RKO (cell line): ENCODE measurements around the gene RNF182.
"Not testable (repeated sequence)": the region's sequence is repeated elsewhere in the genome, so short reads cannot be mapped to it uniquely, and the experiment has no call there.

Source experiments
- DNase-seq: peaks from one replicate; pipeline ENCODE4 v3.0.0-alpha.2; 2016; ENCODE audit warnings: low spot score

Gene RNF182

DNA sequence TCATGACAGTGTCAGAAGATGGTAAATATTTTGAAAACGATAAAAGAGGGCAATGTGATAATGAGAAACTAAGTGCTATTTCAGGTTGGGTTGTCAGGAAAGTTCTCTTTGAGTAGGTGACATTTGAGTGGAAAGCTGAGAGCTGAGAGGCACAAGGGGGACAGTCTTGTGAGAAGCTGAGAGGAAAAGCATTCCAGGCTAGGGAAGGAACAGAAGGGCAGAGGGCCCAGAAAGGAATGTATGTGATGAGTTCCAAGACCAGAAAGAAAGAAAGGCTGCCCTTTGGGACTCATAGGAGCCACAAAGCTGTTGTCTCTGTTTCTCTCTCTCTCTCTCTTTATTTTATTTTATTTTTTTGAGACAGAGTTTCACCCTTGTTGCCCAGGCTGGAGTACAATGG is 7.6 kb upstream of the RNF182 start:
- DNase-seq = no peak

DNA sequence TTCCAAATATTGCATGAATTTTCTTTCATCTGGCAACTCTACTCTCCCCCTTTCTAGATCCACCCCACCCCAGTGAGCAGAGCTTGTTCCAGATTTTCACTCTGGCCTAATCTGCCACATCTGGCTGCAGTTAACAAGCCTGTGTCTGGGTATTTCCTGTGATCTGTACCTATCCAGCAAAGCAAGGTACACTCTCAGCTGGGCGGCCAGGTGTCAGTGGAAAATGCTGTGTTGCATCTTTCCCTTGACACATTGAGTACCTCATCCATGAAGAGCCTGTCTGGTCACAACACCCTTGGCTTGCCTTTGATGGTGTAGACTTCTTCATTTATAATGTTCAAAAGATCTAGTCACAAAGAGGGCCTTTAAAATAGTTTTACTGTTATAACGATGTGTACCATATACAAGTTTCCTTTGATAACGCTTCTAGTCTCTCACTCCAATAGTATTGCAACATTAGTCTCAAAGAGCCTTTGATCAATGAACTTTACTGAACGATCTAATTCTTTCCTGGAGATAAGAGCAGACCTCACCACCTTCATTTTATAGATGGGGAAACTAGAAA is 6.0 kb upstream of the RNF182 start:
- no peak for DNase-seq

DNA sequence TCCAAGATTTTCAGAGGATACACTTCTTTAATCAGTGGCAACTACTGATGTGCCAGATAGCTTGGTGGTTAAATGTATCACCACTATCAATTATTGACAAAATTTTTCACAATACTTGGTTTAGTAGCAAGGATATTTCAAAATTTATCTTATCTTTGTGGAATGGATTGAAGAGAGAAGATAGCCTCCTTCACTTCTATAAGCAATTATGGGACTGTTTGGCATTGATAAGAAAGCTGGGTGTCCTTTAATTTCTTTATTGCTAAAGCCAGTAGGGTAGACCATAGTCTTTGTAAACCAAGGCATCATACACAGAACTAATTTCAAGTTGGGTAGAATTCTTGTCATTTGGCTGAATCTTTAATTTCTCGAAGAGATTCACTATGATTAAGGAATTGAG is 4.9 kb upstream of the RNF182 start:
- no peak for DNase-seq

DNA sequence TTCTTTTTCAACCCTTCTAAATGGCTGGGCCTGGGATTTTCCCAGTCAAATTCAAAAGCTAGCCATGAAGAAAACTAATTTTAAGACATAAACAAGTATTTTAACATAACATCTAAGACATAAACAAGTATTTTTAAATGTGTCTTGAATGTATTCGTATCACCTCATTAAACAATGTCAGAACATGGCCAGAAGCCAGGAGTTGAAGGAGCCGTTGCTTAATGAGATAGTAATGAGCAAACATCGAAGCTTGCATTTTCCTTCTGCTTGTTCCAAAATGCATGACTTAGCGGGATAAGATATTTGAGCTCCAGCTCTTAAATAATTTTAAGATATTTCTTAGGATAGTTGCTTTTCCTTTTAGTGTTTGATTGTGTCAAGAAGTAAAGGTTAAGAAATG is 4.2 kb upstream of the RNF182 start:
- no peak for DNase-seq

DNA sequence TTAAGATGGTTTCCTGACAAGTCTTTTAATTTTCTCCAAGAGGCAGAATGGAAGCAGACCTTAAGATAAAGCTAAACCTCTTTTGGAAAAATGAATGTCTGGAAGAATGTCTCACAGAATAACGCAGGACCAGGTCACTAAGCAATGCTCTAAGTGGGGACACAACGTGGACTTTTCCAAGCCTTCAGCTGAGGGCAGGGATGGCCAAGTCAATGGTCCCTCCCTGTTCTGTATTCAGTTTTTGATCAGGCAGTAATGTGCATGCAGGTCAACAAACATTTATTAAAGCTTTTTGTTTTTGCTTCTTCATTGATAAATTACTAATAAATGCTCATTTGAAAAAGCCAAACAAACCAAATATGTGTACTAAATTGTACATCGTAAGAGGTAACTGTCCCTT is 2.0 kb upstream of the RNF182 start:
- DNase-seq = no peak

DNA sequence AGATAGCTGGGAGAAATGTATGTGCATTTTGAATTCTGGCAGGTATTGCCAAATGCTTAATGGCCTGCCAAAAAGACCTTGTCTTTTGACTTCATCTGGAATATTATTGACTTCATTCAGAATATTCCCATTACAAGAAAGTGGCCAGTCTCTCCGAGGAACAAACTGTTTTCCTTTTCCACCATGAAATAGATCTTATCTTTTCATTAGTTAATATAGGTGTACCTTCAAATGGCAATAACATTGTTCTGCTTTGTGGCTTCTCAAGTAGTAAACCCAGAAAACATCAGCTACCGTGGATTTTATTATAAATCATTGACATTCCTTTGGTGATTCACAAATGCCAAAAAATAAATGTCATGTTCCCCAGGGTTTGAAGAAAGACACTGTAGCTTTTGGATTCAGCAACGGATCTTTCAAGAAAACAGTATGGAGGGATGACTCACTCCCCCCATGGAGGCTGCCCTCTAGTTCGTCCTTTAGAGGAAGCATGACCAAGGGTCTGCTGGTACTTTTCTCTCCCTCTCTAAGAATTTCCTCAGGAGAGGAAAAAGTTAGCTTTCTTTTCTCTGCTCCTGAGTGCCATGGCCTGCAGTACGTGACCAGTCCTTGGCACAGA is 1.1 kb upstream of the RNF182 start:
- DNase-seq = no peak

DNA sequence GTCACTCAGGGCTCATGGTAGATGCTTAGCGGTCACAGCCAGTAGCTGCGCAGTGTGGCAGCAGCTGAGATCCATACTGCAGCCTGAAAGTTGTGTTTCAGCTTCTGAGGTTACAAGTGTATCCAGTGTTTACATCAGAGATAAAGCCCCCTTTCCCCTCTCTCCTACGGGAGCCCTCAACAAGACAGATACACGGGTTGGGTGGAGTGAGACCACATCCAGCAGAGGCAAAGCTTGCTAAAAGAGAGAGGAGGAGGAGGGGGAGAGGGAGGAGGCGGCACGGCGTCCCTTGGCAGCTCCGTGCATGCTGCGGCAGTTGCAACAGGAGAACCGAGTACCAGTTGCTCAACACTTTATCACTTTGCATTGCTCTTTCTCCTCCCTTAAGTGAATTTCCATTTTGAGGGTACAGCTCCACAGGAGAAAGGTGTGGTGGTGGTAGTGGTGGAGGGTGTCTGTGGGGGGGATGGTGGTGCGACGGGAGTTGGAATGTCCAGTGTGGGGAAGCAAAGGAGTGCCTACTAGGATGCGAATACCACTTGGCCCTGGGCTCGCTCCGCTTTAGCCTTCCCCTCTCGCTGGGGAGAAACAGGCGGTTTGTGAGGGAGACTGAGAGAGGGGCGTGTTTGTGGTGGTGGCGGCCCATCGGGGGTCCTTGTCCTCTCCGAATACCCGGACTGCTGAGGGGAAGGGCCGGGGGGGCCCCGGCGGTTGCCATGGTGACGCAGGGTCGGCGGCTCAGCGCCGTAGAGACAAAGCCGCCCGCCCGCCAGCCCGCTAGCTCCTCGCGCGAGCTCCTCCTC is 405 bp upstream of the RNF182 start:
- DNase-seq = no peak

DNA sequence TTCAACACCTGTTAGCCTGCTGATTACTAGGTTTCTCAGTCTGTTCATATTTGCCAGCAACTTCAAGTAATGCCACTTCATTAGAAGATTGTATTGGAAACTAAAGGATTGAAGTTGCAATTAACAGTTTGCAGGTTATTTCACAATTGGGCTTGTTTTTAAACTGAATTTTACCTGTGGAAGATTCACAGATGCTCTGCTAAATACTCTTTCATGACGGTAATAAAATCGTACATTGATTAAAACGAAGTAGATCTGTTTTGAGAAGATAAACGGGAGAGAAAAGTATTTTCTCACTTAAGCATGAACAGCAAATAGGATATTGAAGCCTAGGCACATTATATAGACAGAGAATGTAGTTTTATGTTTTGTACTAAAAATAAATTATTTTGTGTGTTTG is 1.6 kb downstream of the RNF182 start:
- DNase-seq = no peak

DNA sequence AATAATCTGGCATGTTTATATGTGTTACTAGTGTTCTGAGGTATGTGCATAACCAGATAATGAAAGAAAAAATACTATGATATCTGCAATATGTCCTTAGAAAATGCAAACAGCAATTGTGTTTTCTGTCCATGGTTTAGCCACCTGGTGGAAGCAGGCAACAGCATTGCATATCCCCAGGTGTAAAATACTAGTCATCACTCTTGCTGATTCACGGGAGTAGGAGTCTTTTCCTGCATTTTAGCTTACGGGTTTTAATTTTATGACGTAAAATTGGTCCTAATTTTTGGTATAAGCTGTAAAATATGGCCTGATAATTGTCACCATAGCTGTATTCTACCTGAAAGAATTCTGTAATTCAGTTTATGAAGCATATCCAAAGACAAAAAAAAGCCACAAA is 2.5 kb downstream of the RNF182 start:
- DNase-seq = no peak

DNA sequence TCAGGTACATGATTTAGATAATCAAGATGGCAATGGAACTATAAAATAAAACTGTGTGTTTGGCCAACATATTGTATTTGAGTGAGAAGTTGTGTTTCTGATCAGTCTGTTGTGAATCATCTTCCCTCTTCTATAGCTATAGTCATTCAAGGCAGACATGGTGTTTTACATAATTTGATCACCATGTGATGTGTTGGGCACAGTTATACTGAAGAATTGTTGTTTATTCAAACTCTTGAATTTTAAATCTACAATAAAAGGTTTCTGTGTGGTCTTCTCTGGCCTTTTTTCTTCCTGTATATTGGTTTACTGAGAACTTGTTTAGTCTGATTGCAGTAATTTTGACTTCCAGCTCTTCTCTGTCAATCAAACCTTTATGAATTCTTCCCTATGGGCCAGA is 4.4 kb downstream of the RNF182 start:
- DNase-seq = no peak

DNA sequence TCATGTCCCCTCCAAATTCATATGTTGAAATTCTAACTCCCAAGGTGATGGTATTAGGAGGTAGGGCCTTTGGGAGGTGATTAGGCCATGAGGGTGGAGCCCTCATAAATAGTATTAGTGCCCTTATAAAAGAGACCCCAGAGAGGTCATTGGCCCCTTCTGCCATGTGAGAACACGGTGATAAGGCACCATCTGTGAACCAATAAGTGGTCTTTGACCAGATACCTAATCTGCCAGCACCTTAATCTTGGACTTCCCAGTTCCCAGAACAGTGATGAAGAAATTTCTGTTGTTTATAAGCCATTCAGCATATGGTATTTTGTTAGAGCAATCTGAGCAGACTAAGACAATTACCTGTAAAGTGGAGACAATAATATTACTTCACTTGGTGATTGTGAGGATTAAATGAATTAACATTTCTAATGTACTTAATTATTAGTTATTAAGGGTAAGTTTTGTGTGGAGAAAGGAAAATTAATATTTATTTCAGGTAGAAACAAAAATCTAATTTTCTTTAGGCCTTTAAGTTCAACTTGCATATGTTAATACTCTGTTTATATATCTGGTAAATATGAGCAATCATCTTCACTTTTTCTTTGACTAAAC is 7.1 kb downstream of the RNF182 start:
- DNase-seq = no peak

DNA sequence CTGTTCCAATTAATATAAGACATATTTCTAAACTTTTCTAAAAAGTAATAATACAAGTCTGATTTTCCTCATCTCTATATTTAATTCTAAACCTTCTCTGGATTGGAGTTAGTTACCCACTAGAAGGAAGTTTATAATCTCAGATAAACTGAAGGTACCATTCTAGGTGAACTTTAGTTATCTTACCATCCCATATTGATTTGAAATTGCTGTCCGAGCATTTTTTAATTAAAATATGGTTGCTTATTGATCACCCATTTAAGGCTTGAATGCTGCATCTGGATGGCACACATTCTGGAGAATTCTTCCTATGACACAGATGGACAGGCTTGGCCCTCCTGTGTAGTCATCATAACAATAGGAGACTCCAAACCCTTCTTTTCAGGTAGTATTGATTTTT is 8.0 kb downstream of the RNF182 start:
- no peak for DNase-seq

DNA sequence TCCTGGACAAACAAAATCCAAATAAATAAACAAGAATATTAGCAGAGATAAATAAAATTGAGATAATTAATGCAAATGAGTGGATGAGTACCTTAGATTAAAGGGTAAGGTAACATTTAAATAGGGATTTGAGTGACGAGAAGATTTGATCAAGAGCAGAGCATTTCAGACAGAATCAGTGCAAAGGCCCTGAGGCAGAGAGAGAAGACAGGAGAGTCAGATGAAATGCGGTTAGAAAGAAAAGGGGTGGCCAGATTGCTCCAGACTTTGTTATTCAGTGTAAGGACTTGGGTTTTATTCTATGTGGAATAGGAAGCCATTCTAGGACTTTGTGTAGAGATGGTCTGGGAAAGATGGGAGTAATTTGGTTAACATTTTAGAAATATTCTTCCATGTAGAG is 10.0 kb downstream of the RNF182 start:
- no peak for DNase-seq

DNA sequence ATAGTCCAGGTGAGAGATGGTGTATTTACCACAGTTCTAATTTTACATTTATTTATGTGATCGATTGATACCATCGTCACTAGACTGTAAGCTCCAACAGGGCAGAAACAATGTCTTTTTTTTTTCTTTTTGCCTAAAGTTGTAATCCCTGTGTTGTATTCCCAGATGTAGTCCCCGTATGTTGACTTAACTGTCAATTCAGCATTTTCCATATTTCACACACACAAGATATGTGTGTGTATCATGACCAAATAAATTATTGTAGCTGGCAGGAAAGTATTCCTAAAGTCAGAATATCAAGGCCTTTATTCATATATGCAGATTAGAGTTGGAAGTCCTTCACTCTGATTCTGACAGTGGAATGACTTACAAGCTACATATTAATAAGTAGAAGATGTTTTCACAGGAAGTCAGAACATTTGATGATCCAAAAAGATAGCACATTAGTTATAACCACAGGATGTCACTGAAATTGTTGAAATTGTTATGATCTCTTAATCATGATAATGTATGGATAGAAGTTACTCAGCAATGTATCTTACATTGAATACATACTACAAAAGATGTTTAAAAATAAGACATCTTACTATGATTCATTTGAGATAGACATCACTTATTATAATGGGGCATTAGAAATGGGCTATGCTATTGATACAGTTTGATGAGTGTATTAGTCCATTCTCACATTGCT is 10.6 kb downstream of the RNF182 start:
- no peak for DNase-seq

DNA sequence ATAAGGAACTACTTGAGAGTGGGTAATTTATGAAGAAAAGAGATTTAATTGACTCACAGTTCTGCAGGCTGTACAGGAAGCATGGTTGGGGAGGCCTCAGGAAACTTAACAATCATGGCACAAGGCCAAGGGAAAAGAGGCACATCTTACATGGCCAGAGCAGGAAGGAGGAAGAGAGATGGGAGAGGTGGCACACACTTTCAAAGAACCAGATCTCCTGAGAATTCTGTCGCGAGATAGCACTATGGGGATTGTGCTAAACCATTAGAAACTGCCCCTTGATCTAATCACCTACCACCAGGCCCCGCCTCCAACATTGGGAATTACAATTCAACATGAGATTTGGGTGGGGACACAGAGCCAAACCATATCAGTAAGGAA is 11.1 kb downstream of the RNF182 start:
- not testable (repeated sequence) for DNase-seq

DNA sequence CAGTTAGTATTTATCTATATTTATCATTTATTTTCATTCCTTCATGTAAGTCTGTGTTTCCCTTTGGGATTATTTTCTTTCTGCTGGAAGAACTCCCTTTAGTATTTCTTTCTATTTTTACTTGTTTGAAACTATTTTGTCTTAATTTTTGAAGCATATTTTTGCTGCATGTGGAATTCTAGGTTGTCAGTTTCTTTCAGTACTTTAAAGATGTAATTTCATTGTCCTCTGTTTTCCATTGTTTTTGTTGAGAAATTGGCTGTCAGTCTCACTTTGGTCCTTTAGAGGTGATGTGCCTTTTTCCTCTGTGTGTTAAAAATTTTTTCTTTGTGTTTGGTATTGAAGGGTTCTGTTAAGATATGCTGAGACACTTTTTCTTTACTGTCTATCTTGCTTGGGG is 17.1 kb downstream of the RNF182 start:
- no peak for DNase-seq

DNA sequence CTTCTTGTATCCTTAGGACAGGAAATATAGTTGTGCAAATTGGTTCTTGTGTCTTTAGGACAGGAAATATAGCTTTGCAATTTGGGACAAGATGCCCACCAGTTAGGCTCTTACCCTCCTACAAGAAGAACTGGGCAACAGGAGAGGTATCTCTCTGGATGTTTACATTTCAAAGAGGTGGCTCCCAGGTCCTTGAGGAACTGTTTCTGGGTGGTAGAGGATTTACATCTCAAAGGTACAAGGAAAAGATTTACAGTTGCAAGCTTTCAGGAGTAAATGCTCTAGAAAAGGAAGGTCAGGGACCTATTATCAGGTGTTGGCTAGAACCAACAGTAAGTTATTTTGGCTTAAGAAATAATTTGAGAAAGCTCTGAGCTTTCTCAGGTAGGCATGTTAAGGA is 19.2 kb downstream of the RNF182 start:
- DNase-seq = no peak

DNA sequence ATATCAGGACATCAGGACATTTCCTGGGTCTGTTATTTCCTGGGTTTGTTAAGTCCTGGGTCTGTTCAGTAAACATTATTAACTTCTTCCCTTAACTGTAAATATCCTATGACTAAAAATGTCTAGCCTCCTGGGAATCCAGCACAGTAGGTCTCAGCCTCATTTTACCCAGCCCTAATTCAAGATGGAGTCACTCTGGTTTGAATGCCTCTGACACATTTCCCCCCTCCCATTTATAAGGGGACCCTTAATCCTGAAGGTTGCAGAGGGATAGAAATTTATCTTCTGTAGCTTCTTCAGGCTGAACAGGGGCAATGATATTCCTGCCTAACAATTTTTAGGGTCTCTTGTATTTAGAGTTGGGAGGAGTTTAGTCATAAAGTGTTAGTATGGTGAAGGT is 21.8 kb downstream of the RNF182 start:
- no peak for DNase-seq

DNA sequence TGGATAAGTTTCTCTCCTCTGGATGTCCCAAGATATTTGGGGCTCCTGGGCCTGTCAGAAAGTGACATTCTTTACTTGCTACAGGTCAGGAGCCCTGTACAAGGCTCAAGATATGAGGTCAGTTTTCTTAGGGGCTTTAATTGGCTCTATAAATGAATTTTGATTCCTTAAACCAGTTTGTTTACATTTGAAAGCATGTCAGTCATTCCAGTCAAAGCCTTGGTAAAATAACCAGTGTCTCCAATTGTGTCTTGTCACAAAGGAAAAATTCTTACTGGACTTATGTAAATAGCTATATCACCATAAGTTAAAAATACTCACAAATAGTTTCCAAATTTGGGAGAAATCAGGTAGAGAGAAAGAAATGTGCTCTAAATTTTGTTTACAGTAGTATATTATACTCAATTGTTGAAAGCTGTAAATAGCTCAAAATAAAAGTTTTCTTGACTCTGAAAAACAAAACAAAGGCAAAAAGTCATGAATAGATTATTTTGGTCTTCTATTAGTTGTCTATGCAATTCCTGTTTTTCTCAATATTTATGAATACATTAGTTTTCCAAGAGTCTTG is 22.9 kb downstream of the RNF182 start:
- no peak for DNase-seq

DNA sequence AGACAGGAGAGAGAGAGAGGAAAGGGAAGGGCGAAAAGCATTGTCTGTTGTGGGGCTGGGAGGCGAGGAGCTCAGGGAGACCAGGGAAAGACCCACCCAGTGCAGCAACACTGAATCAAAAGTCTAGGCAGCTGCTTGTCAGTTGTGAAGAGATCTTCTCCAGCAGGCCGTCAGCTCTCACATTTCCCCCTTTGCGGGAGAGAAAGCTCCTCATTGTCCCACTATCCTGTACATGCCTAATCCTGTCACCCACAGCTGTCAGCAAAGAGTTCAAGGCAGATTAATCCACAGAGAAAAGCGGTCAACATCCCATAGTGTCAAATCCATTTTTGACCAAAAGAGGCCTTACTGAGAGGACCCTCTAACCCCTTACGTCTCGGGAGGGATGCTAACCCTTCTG is 27.3 kb downstream of the RNF182 start:
- no peak for DNase-seq

DNA sequence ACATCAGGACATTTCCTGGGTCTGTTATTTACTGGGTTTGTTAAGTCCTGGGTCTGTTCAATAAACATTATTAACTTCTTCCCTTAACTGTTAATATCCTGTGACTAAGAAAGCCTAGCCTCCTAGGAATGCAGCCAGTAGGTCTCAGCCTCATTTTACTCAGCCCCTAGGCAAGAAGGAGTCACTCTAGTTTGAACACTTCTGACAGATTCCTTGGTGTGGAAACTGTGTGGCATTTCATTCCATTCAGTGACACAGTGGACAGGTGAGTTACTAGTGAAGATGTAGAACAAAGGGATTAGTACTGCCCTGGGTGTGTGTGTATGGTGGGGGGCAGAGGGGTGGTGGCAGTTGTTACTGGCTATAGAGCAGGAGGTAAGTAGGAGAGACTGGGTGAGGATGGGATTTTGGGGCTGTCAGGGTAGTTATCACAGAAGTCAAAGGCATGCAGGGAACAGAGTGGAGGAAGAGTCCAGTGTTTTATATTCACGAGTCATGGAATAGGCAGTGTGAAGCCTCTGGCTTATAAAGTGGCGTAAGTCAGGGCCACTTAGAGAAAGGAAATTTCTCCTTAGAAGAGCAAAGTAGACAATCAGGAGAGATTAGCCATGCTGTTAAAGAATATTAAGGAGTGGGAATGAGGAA is 28.4 kb downstream of the RNF182 start:
- DNase-seq = no peak

DNA sequence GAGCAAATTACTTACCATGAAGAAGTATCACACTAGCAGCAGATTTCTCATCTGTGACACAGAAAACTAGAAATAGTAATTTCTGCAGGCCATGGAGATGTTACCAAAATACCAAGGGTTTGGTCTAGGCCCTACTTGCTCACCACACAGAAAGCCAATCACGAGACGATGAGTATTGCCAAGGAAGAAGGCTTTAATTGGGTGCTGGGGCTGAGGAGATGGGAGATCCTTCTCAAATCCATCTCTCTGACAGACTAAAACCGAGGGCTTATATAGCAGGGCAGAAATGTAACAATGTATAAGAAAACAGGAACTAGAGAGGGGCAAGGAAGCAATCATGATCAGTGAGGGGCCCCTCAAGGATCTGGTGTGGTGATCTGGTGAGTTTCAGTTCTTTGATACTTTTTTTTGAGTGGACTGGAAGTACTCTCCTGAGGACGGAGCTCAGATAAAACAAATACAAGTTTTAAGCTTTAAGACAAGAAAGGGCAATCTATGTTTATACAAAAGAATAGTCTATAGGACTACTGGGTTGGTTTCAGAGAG is 40.9 kb downstream of the RNF182 start:
- DNase-seq = no peak
